Nephron progenitor cell (in vitro differentiated cells): ENCODE measurements around the gene SLC46A1.

ENCODE experiments used
- DNase-seq: peaks from one replicate; pipeline ENCODE4 v3.0.0; 2021
- H3K27ac Mint-ChIP-seq: 2 replicates; pipeline ENCODE4 v1.8.0; 2021; ENCODE audit warnings: mild to moderate bottlenecking, moderate library complexity, mixed read lengths
- H3K27me3 Mint-ChIP-seq: 2 replicates; pipeline ENCODE4 v1.8.0; 2021; ENCODE audit warnings: mild to moderate bottlenecking, low read depth, mixed read lengths; ENCODE audit not compliant: poor library complexity
- H3K36me3 Mint-ChIP-seq: 2 replicates; pipeline ENCODE4 v1.8.0; 2021; ENCODE audit warnings: low read depth, mixed read lengths
- H3K4me1 Mint-ChIP-seq: 2 replicates; pipeline ENCODE4 v1.8.0; 2021; ENCODE audit warnings: mixed read lengths
- H3K4me3 Mint-ChIP-seq: 2 replicates; pipeline ENCODE4 v1.8.0; 2021; ENCODE audit warnings: mild to moderate bottlenecking, moderate library complexity, mixed read lengths
- H3K9me3 Mint-ChIP-seq: 2 replicates; pipeline ENCODE4 v1.8.0; 2021; ENCODE audit warnings: mild to moderate bottlenecking, moderate library complexity, mixed read lengths
- CTCF ChIP-seq: fragments of 200-600 bp; sonication (generic); IDR thresholded peaks from 2 replicates; pipeline ENCODE4 v1.5.0; 2021; ENCODE audit warnings: antibody characterized with exemption

SLC46A1 gene

GRCh38 chr17:28368915-28369683, 36.9 kb downstream of the SLC46A1 start:
- Mint-ChIP-seq H3K36me3 (no peaks in the 10 kb centered on the region), H3K27ac (no peak overlapping the region)

GRCh38 chr17:28368306-28368831, 37.6 kb downstream of the SLC46A1 start:
- DNase-seq = no peak
- Mint-ChIP-seq H3K36me3 (peaks cover 4% of the 10 kb centered on the region), H3K9me3 (no peaks in the 10 kb centered on the region), H3K4me3 (no peak overlapping the region), H3K4me1 (peaks cover 32% of the 10 kb centered on the region), H3K27me3 (peaks cover 26% of the 10 kb centered on the region), H3K27ac (no peak overlapping the region)
- TF ChIP-seq CTCF = no peak

More at GRCh38 chr17:28368915-28369683, 36.9 kb downstream of the SLC46A1 start:
- no peak for TF ChIP-seq CTCF
- Mint-ChIP-seq H3K4me3 (no peak overlapping the region), H3K27me3 (peaks cover 33% of the 10 kb centered on the region), H3K9me3 (no peaks in the 10 kb centered on the region), H3K4me1 (peaks cover 36% of the 10 kb centered on the region)
- no peak for DNase-seq

GRCh38 chr17:28367641-28368305, 38.2 kb downstream of the SLC46A1 start:
- Mint-ChIP-seq H3K27me3 (peaks cover 20% of the 10 kb centered on the region), H3K4me1 (peaks cover 27% of the 10 kb centered on the region), H3K4me3 (no peak overlapping the region), H3K27ac (no peak overlapping the region), H3K36me3 (peaks cover 5% of the 10 kb centered on the region), H3K9me3 (no peaks in the 10 kb centered on the region)
- no peak for DNase-seq
- no peak for TF ChIP-seq CTCF

GRCh38 chr17:28366605-28367004, 39.4 kb downstream of the SLC46A1 start:
- DNase-seq = no peak
- Mint-ChIP-seq H3K4me3 (no peak overlapping the region), H3K9me3 (no peaks in the 10 kb centered on the region)

GRCh38 chr17:28365487-28365886, 40.5 kb downstream of the SLC46A1 start:
- Mint-ChIP-seq H3K36me3 (peaks cover 17% of the 10 kb centered on the region), H3K27ac (no peak overlapping the region), H3K4me1 (peaks cover 14% of the 10 kb centered on the region), H3K4me3 (no peak overlapping the region), H3K27me3 (peaks cover 4% of the 10 kb centered on the region), H3K9me3 (no peaks in the 10 kb centered on the region)
- TF ChIP-seq CTCF = no peak
- DNase-seq = no peak

More at GRCh38 chr17:28366605-28367004, 39.4 kb downstream of the SLC46A1 start:
- peaks cover 12% of the 10 kb centered on the region for H3K27me3 Mint-ChIP-seq
- H3K36me3 Mint-ChIP-seq = peaks cover 6% of the 10 kb centered on the region
- peaks cover 22% of the 10 kb centered on the region for H3K4me1 Mint-ChIP-seq
- H3K27ac Mint-ChIP-seq = no peak overlapping the region
- TF ChIP-seq CTCF = no peak
